Keratinocyte (primary cell): ENCODE results near the gene FRMPD4. TPM values are rescaled to one million over a fixed set of nuclear protein-coding genes. Genes with fewer than 3 reads are reported as not detected.
A peak's percentile ranks its signal among the peaks of the same experiment; 100 is the strongest.

Source experiments
- DNase-seq: peaks from one replicate; pipeline ENCODE4 v3.0.0-alpha.2; 2011; ENCODE audit warnings: low read depth, missing footprints, low spot score
- FAIRE-seq: peaks from 2 replicates; lab custom pipeline; 2011; peaks lifted over from hg19 to GRCh38; lab: Jason Lieb, UNC
- H2AFZ ChIP-seq: 2 replicates; pipeline ENCODE4 v1.6.0; 2012; ENCODE audit warnings: low read length, control low read depth, inconsistent platforms; ENCODE audit not compliant: control insufficient read depth
- H3K27ac ChIP-seq: 2 replicates; pipeline ENCODE4 v1.5.1; 2011; ENCODE audit warnings: low read length; ENCODE audit not compliant: control insufficient read depth, insufficient read depth
- H3K27me3 ChIP-seq: 3 replicates; pipeline ENCODE4 v1.6.0; 2011; ENCODE audit warnings: low read length; ENCODE audit not compliant: control insufficient read depth, insufficient read depth; ENCODE audit errors: extremely low read depth
- H3K36me3 ChIP-seq, 2 experiments: 2 replicates in 1 of 2; 3 replicates in 1 of 2; pipeline ENCODE4 v1.5.1; 2011; ENCODE audit warnings: low read length in 2 of 2, mild to moderate bottlenecking in 1 of 2; ENCODE audit not compliant: control insufficient read depth in 2 of 2, insufficient read depth in 2 of 2; ENCODE audit errors: extremely low read depth in 1 of 2
- H3K4me1 ChIP-seq: 3 replicates; pipeline ENCODE4 v1.5.1; 2011; ENCODE audit warnings: low read length; ENCODE audit not compliant: control insufficient read depth, insufficient read depth; ENCODE audit errors: extremely low read depth
- H3K4me2 ChIP-seq: 3 replicates; pipeline ENCODE4 v1.6.0; 2011; ENCODE audit warnings: low read depth, low read length; ENCODE audit not compliant: control insufficient read depth, insufficient read depth; ENCODE audit errors: extremely low read depth
- H3K4me3 ChIP-seq, 3 experiments: fragments of 200-600 bp in 1 of 3; sonication (generic) in 1 of 3; 2 replicates in 2 of 3; 3 replicates in 1 of 3; pipeline ENCODE4 v1.5.1; 2011 to 2016; ENCODE audit warnings: low read length in 3 of 3, mild to moderate bottlenecking in 3 of 3, control low read depth in 2 of 3, inconsistent platforms in 1 of 3, low read depth in 1 of 3, mixed read lengths in 1 of 3, mixed run types in 1 of 3, moderate library complexity in 1 of 3; ENCODE audit not compliant: control insufficient read depth in 2 of 3, insufficient read depth in 2 of 3; ENCODE audit errors: extremely low read depth in 1 of 3
- H3K79me2 ChIP-seq: 2 replicates; pipeline ENCODE4 v1.6.0; 2012; ENCODE audit warnings: low read length; ENCODE audit not compliant: control insufficient read depth, insufficient read depth
- H3K9ac ChIP-seq: 3 replicates; pipeline ENCODE4 v1.6.0; 2011; ENCODE audit warnings: low read length; ENCODE audit not compliant: control insufficient read depth, insufficient read depth; ENCODE audit errors: extremely low read depth
- H3K9me1 ChIP-seq: 3 replicates; pipeline ENCODE4 v1.6.0; 2011; ENCODE audit warnings: low read length; ENCODE audit not compliant: control insufficient read depth, insufficient read depth; ENCODE audit errors: extremely low read depth
- H3K9me3 ChIP-seq: 2 replicates; pipeline ENCODE4 v1.5.1; 2012; ENCODE audit warnings: low read depth, low read length; ENCODE audit not compliant: control insufficient read depth
- H4K20me1 ChIP-seq: 3 replicates; pipeline ENCODE4 v1.6.0; 2011; ENCODE audit warnings: low read length; ENCODE audit not compliant: control insufficient read depth, insufficient read depth; ENCODE audit errors: extremely low read depth
- EZH2 ChIP-seq: IDR thresholded peaks from one replicate; pipeline ENCODE4 v1.6.1; 2012; ENCODE audit warnings: inconsistent platforms, mild to moderate bottlenecking, low read length, moderate library complexity
- dilution Hi-C: fragments of 300-500 bp; cut with MboI; formaldehyde crosslinking; loops from one replicate; pipeline ENCODE4 v1.7.0; 2020; ENCODE audit warnings: low sequenced_read_pairs; ENCODE audit not compliant: extremely low pct_ligation_motif_present
- polyA plus RNA-seq, 5 experiments: library from polyadenylated mRNA; depleted of rRNA in 3 of 5; stranded (reverse) in 3 of 5; stranded (forward) in 1 of 5; unstranded in 1 of 5; fragments of >200 nt; gene quantifications; 1 replicate in 1 of 5; 2 replicates in 3 of 5; 3 replicates in 1 of 5; pipeline versions ENCODE4 v1.2.1 to v1.2.3, GENCODE V29; 2011 to 2012; ENCODE audit warnings: missing spikeins in 2 of 5, low read depth in 1 of 5, low replicate concordance in 1 of 5
- TF ChIP-seq, protein P1 (sequence below), 3 experiments: IDR thresholded peaks in 1 of 3; conservative IDR thresholded peaks in 1 of 3; optimal IDR thresholded peaks in 1 of 3; 2 replicates in 2 of 3; 3 replicates in 1 of 3; pipeline versions ENCODE3 to v1.5.1; 2011; ENCODE audit warnings: low read length in 3 of 3, mild to moderate bottlenecking in 3 of 3, moderate library complexity in 2 of 3, control low read depth in 1 of 3, inconsistent platforms in 1 of 3; ENCODE audit not compliant: insufficient read depth in 2 of 3; ENCODE audit errors: extremely low read depth in 1 of 3

FRMPD4 gene
- polyA plus RNA-seq, 1 donor (not counting 4 experiments of a cell fraction or from before 2014, with no cell fraction given) = 0.05 TPM

- Histone ChIP-seq H3K9me1 (no peaks in the 10 kb centered on the region), H3K36me3 (no peaks in the 10 kb centered on the region), H3K4me3 (no peak overlapping the region), H3K27ac (no peak overlapping the region), H3K27me3 (no peaks in the 10 kb centered on the region), H3K9me3 (no peaks in the 10 kb centered on the region), H3K9ac (no peak overlapping the region), H3K4me1 (peaks cover 4% of the 10 kb centered on the region), H3K79me2 (no peaks in the 10 kb centered on the region), H4K20me1 (no peaks in the 10 kb centered on the region), H3K4me2 (no peak overlapping the region), H2AFZ (no peak overlapping the region)
- TF ChIP-seq, protein P1, sequence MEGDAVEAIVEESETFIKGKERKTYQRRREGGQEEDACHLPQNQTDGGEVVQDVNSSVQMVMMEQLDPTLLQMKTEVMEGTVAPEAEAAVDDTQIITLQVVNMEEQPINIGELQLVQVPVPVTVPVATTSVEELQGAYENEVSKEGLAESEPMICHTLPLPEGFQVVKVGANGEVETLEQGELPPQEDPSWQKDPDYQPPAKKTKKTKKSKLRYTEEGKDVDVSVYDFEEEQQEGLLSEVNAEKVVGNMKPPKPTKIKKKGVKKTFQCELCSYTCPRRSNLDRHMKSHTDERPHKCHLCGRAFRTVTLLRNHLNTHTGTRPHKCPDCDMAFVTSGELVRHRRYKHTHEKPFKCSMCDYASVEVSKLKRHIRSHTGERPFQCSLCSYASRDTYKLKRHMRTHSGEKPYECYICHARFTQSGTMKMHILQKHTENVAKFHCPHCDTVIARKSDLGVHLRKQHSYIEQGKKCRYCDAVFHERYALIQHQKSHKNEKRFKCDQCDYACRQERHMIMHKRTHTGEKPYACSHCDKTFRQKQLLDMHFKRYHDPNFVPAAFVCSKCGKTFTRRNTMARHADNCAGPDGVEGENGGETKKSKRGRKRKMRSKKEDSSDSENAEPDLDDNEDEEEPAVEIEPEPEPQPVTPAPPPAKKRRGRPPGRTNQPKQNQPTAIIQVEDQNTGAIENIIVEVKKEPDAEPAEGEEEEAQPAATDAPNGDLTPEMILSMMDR (optimal IDR thresholded peaks at IDR 0.05 in 1 of 3, IDR thresholded peaks at IDR 0.05 in 1 of 3, conservative IDR thresholded peaks at IDR 0.05 in 1 of 3; ENCODE audit: extremely low read depth in 1 of 3, insufficient read depth in 2 of 3, low read length in 3 of 3) = no peak
- no peak for TF ChIP-seq EZH2
- dilution Hi-C loops = no loop called here
- FAIRE-seq = no peak
- no peak for DNase-seq
Measured at GRCh38 chrX:12564221-12564620, 425.9 kb downstream of the FRMPD4 start.

DNA sequence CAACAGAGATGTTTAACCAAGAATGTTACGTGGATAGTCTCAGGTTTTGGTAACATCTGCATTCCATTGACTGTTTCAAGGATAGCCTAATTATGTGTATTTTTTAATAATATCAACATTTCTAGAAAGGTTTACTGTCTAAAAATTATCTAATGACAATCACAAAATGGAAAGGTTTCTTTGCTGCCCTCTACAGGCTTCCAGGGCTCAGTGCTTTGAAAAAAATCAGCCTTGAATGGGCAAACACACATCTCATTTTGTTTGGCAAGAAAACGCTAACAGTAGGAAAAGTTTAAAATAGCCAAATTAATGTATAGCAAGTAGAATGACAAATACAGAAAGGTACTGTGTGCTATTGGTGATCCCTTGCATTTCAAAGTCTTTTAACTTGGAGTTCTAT is 429.6 kb downstream of the FRMPD4 start:
- Histone ChIP-seq H3K9me1 (no peaks in the 10 kb centered on the region), H3K9me3 (no peaks in the 10 kb centered on the region), H4K20me1 (no peaks in the 10 kb centered on the region), H3K9ac (no peak overlapping the region), H3K4me2 (no peak overlapping the region), H3K4me3 (no peak overlapping the region), H3K4me1 (peaks cover 4% of the 10 kb centered on the region), H3K36me3 (no peaks in the 10 kb centered on the region), H3K27me3 (no peaks in the 10 kb centered on the region), H3K27ac (no peak overlapping the region), H2AFZ (no peak overlapping the region), H3K79me2 (no peaks in the 10 kb centered on the region)
- dilution Hi-C loops = no loop called here
- no peak for FAIRE-seq
- no peak for DNase-seq
- TF ChIP-seq, protein P1 (optimal IDR thresholded peaks at IDR 0.05 in 1 of 3, IDR thresholded peaks at IDR 0.05 in 1 of 3, conservative IDR thresholded peaks at IDR 0.05 in 1 of 3; ENCODE audit: extremely low read depth in 1 of 3, insufficient read depth in 2 of 3, low read length in 3 of 3) = peak; percentile 37 to 63 (median 63)
- TF ChIP-seq EZH2 = no peak
